COLO668 (cell line): ENCODE data around the gene GCHFR.

Experiments
- DNase-seq: peaks from one replicate; lab custom pipeline; 2025; ENCODE audit not compliant: unreplicated experiment; lab: John Stamatoyannopoulos, UW

Gene GCHFR

DNA sequence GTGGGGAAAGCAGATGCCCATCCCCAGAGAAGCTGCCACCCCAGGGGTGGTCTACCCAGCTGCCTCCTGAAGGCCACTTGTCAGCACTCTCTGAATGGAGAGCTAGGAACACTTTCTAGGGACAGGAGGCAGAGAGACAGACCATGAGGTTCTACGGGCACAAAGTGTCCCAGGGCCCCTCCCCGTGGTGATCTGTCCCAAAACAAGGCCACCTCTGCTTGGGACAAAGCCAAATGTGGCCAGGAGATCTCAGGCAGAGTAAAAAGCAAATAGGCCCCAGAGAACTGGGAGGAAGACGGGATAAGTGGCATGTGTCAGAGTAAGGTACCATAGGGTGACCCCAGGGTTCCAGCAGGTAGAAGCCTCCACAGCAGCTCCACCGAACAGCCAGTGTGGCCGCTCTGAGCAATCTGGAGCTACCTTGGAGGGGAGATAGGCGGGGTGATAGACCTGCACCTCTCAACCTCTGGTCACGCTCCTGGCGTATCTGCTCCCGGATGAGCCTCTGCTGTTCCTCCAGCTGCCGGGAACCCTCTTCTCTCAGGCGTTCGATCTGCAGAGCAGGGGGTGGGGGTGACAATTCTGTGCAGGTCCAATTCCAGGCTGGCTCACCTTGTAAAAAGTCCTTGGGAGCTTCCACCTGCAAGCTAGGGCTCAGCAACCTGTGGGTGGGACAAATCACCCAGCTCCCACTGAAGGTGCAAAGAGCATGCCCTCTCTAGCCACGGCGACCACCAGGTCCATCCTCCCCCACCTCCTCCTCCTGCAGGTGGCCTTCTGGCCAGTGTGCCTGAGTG is 12.1 kb downstream of the GCHFR start:
- DNase-seq: no peak

DNA sequence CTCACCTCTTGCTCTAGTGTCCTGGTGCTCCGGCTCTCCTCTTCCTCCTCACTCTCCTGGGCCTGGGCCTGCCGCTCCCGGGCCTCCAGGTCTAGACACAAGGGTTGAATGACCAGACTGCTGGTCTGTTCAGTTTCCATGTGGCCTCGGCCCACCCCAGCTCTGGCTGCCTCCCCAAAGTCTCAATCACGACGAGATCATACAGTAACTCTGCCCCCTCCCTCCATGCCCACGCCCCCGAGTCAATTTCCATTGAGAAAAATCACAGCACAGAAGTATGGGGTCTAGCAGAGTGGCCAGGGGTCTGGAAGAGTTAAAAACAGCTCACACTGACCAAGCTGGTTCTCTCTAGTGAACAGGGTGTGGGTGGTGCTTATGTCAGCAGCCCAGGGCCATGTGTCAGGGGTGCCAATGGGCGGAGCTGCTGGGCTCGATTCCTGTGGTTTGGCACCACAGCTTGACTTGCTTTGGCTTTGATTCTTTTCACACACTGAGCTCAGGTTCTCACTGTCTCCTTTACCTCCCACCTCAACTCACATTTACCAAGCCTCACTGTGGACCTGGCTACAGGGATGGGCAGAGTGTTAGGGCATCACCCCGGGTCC is 12.8 kb downstream of the GCHFR start:
- no peak for DNase-seq

GRCh38 chr15:40782609-40783227 is 18.9 kb downstream of the GCHFR start:
- peak; percentile 91 for DNase-seq

DNA sequence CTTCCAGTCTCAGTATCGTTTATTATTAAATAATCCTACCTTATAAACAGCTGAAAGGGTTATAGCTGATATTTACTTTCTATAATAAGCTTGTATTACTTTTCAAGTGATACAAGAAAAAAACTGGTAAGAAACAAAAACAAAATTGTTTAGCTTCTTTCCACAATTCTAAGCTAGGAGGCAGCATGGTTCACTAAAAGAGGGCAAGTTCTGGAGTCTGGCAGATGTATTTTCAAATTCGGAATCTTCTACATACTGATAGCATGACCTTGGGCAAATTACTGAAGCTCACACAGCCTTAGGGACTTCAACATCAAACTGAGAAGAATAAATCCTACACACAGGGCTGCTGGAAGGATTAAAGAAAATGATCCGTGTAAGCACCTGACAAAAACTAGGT is 21.3 kb downstream of the GCHFR start:
- no peak for DNase-seq

DNA sequence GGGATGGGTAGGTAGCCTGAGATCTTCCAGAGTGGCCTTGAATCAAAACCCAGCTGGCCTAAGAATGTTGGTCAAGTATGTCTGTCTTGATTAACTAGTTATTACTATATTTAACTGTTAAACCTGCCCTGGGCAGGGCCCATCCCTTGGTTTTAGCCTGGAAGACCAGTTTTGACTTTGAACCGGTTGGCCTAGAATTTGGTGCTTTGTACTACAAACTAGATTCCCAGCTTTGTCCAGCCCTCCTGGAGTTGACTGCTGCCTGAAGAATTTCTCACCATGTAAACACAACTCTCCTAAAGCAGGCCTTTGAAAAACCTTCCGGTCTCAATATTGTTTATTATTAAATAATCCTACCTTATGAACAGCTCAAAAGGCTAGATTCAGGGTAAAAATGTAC is 21.9 kb downstream of the GCHFR start:
- DNase-seq: no peak

DNA sequence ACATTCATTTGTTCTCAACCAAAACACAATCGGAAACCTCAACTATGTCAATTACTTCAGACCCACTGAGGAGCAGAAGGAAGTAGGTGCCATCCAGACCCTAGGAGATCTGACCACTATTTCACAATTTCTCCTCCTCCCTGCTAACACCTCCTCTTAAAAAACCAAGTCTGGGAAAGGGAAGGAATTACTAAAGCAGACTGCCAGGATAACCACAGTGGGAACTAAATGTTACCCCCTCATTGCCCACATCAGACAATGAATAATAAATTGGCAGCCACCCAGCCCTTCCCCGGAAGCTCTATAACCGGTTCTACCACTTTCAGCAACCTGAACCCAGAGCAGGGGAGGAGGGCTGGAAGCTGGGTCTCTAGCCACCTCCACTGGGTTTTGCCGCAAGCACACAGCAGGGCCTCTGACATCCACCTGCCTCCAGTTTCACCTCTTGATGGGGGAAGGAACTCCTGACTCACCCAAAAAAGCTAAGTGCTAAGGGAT is 23.5 kb downstream of the GCHFR start:
- peak; percentile 91 for DNase-seq

DNA sequence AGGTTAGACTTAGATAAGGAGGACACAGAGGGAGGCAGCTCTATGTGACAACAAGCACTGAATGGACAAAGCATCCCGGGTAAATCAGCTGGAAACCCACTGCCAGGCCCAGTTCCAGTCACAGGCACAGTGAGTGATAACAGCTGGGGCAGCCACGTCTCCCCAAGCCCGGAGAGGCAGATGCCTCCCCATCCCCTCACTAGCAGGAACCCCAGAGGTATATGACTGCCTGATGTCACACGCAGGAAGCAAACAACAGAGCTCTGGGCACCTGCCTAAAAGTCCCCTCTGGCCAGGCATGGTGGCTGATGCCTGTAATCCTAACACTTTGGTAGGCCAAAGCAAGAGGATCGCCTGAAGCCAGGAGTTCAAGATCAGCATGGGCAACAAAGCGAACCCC is 24.1 kb downstream of the GCHFR start:
- DNase-seq: peak; percentile 70

DNA sequence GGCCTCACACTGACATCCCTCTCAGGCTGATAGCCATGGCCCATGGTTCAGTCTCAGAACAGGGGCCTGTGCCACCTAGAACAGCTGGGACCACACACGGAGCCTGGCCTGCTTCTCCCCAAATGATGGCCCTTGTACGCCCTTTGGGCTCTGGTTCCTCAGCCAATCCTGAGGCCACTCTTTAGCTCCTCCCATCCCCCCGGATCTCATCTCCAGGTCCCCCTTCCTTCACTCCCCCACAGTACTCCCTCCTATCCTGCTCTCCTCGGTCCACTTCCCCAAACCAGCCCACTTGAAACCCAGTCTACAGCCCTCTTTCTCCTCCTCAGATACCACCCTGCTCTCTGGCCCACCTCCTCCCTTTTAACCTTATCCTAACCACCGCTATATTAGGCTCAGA is 25.3 kb downstream of the GCHFR start:
- no peak for DNase-seq

GRCh38 chr15:40789999-40790398 is 26.1 kb downstream of the GCHFR start:
- DNase-seq: no peak

DNA sequence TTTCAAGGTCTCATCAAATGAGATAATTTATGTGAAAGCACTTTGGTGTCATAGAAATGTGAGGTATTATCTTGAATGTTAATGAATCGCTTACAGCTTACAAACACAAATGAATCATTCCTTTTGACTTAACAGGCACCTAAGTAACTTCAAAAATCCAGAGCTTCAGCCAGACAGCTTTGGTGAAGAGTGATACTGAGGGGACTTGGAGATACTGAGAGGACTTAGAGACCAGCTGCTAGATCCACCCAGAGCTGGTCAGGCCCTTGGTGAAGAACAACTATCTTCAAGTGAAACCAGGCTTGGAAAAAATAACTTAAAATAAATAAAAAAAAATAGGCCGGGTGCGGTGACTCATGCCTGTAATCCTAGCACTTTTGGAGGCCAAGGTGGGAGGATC is 26.9 kb downstream of the GCHFR start:
- DNase-seq: no peak

GRCh38 chr15:40792394-40792793 is 28.5 kb downstream of the GCHFR start:
- DNase-seq: no peak

- peak; percentile 84 for DNase-seq
Measured at GRCh38 chr15:40793216-40793989, 29.5 kb downstream of the GCHFR start.

GRCh38 chr15:40796041-40796440 is 32.2 kb downstream of the GCHFR start:
- DNase-seq: no peak

- no peak for DNase-seq
Measured at GRCh38 chr15:40796512-40796911, 32.6 kb downstream of the GCHFR start.

DNA sequence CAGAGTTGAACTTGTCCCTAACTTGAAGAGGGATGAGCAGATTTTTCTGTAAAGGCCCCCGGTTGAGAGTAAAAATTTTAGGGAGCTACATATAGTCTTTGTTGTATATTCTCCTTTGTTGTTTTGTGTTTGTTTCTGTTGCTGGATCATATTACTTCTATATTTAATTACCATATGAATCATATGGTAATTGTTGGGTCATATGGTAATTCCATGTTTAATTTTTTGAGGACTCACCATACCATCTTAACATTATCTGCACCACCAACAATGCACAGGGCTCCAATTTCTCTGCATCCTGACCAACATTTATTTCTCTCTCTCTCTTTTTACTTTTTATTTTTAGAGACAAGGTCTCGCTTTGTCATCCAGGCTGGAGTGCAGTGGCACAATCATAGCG is 35.7 kb downstream of the GCHFR start:
- no peak for DNase-seq

DNA sequence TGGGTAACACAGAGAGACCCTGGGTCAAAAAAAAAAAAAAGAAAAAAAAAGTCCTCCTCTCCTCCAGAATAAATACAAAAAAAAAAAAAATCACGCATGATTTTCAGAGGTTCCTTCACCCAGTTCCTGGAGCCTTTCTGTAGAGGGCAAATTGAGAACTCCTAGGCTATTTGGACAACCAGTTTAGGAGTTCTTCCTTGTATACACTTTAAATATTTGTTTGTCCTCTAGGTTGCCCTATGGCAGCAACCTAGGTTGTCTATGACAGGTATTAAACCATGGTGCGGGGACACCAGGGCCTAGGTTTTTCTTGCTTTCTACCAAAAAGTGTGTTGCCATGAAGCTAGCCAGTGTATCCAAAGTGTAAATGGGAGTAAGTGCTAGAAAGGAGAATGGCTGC is 39.2 kb downstream of the GCHFR start:
- DNase-seq: no peak

- DNase-seq: no peak
Measured at GRCh38 chr15:40803688-40804087, 39.8 kb downstream of the GCHFR start.

DNA sequence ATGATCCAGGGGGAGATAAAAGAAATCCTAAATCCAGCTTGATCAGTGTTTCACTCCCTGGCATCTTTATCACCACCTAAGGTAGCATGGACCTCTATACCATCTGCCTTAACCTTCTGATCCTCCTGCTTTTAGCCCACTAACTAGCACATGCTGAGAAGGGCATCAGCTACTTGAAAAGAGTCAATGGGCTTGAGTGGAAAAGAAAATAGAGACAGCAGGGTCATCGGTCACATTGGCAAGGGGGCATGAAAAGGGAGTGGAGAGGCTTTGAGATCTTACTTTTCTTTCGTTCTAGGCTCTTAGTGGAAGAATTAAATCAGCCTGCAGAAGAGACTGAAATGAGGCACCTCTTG is 42.8 kb downstream of the GCHFR start:
- DNase-seq: no peak

GRCh38 chr15:40807028-40807887 is 43.4 kb downstream of the GCHFR start, which contains the start of the genes DNAJC17 and ZFYVE19:
Gene DNAJC17 (minus strand): TSS chr15:40807473. CDS start chr15:40807446, 27 bp downstream.
Gene ZFYVE19 (plus strand): TSS chr15:40807089. CDS start chr15:40807590, 501 bp downstream.
- DNase-seq: peak; percentile 96

GRCh38 chr15:40807888-40808461 is 44.1 kb downstream of the GCHFR start:
- no peak for DNase-seq
